NCI-H2227 treated with DMSO at 0.1 percent for 48 hours (cell line): ENCODE results near the gene PTPRQ.
"Not testable (repeated sequence)": the region's sequence is repeated elsewhere in the genome, so short reads cannot be mapped to it uniquely, and the experiment has no call there.

Experiments
- DNase-seq: peaks from one replicate; lab custom pipeline; 2025; lab: John Stamatoyannopoulos, UW

Gene PTPRQ

GRCh38 chr12:80472911-80473500, 29.0 kb downstream of the PTPRQ start:
- DNase-seq = peak; percentile 53

DNA sequence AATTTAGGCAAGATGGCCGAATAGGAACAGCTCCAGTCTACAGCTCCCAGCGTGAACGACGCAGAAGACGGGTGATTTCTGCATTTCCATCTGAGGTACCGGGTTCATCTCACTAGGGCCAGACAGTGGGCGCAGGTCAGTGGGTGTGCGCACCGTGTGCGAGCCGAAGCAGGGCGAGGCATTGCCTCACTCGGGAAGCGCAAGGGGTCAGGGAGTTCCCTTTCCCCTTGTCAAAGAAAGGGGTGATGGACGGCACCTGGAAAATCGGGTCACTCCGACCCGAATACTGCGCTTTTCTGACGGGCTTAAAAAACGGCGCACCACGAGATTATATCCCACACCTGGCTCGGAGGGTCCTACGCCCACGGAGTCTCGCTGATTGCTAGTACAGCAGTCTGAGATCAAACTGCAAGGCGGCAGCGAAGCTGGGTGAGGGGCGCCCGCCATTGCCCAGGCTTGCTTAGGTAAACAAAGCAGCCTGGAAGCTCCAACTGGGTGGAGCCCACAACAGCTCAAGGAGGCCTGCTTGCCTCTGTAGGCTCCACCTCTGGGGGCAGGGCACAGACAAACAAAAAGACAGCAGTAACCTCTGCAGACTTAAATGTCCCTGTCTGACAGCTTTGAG, 33.6 kb downstream of the PTPRQ start:
- DNase-seq = not testable (repeated sequence)

DNA sequence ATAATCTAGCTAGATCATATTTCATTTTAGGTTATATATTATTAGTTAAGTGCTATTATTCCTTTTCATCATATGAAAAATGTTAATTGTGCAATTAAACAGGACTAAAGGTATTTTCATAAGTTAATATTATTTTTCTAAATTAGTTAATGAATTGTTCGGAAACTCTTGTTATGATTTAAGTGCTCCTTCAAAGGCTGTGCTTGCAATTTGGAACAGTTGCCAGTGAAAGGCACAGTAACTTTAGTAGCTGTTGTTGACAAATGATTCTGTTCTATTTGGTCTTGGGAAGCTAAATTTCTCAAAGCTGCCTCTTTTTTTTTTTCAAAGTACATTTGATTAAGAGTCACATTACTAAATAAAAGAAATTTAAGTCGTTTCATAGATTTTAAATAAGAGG, 40.7 kb downstream of the PTPRQ start:
- DNase-seq = no peak

DNA sequence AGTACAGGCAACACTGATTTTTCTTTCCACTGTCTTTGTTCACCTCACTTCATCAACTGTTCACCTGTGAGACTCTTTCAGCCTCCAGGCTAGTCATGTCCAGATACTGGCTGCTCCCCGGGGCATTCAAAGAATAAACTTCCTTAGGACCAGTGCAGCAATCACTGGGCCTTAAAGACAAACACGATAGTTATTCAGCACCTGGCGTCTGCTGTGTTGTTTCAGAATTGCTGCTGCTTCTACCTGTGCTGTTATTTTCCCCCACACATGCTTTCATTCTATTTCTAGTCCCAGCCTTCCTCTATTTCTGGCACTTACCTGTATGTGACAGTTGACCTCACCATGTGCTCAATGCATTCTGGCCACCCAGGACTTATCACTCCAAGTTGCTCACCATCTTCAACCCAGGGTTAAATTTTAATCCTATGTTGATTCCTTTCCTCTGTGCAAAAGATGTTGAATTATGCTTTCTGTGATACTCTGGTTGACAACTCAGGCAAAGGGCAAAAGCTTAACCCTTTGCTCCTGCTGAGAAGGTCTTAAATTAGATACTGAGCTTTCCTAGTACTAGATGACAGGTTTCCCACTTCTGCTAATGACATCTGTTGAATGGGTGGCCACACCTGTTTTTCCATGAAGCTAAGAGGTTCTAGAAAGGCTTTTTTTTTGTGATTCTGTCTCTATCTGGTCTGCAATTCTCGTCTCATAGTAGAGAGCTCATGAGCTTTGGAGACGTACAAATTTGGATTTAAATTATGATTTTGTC, 41.4 kb downstream of the PTPRQ start:
- DNase-seq = no peak

GRCh38 chr12:80490329-80490728, 46.3 kb downstream of the PTPRQ start:
- no peak for DNase-seq

DNA sequence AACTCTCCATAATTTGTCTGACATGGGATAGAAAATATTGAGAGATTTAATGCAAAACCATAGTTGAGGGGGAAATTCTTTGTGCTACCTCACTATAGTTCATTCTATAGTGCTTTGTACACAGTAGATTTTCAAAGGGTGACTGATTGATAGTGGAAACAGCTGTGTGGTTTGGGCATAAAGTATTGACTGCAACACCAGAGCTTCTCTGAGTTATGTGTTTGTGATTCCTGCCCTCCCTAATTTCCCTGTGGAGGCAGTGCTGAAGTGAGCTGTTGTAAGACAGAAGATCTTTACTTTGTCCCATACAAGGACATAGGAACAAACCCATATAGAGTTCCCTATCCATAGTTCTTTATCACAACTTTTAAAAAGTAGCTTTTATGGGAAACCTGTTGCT, 47.1 kb downstream of the PTPRQ start:
- DNase-seq = no peak

GRCh38 chr12:80493466-80493865, 49.4 kb downstream of the PTPRQ start:
- DNase-seq = no peak

- no peak for DNase-seq
Measured at GRCh38 chr12:80494836-80495235, 50.8 kb downstream of the PTPRQ start.

DNA sequence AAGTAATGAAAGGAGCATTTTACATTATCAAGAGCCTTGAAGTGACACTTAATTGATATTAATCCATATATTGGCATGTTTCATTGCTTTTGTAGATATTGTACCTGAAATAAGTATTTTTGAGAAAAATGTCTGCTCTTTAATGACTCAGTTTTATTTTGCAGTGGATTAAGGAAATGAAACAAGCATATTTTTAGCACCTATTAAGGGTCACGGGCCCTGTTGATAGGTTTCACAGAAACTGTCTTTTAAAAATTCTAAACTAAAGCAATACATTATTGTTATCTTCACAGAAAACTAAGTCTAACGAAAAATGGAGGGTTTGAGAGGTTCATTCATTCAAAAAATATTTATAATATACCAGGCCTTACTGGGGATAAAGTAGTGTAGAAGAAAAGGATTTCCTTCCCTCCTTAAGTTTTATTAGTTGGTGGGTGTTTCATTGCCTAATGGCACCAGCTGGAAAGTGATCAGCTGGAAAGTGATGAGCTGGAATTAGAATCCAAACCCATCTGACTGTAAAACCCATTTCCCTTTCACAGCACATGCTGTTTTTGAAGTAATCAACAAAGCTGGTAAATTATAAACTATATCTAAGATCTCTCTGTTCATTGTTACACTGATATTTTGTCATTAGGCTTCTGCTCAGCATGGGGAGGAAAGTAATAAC, 54.2 kb downstream of the PTPRQ start:
- DNase-seq = no peak

GRCh38 chr12:80504389-80505163, 60.5 kb downstream of the PTPRQ start:
- no peak for DNase-seq

DNA sequence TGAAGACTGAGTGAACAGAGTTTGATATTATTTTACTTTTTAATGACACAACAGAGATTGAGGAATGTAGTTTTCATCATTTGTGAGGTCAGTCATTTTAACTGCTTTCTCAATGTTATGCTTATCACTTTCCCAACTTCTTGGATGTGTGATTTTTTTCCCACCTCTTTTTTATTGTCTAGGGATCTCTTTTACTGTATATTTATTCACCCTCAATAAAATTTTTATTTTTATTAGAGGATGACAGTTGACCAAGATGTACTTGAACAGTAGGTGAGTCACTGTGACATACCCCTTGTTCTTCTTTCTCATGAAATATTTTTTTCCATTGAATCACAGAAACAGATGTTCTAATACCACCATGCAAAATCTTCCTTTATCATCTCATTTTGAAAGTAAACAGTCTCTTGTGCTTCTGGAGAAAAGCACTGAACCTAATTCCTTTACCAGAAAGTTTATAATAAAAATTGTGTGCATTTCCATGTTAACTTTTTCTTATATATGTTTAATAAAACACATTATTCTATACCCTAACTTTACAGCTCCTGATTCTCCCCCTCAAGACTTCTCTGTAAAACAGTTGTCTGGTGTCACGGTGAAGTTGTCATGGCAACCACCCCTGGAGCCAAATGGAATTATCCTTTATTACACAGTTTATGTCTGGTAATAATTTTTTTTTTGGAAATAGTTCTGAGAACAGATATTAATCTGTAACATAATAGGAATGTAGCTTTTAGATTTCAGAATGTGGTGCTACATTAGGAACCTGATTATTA, 65.9 kb downstream of the PTPRQ start:
- no peak for DNase-seq

DNA sequence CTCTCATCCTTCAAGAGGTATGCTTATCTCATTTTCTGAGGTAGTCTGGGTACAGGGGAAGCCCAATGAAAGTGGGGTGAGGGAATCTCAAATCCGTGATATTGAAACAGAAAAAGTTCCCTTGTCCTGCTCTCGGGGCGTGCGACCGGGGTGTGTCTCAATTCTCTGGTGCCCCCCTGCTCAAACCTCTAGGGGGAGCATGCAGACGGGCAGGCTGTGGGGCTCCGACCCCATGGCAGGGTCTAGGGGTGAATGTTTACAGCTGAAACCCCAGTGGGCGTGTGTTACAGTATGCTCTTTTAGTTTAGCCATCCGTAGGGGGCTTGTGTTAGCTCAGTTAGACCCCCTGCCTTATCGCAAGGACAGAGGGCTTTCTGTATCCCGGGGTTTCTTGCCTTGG, 68.7 kb downstream of the PTPRQ start:
- no peak for DNase-seq

DNA sequence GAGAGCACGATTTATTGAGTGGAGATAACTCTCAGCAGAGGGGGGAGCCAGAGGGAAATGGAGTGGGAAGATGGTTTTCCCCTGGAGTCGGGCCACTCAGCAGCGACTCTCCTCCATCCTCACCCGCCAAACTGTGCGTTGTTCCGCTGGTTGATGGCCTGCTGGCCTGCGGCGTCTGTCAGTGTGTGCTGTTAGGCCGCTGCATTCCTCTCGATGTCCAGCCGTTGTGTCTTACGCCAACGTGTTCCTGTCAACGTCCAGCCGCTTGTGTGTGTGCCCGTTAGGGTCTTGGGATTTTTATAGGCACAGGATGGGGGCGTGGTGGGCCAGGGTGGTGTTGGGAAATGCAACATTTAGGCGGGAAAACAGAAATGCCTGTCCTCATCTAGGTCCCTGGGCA, 69.2 kb downstream of the PTPRQ start:
- DNase-seq = no peak

- DNase-seq = no peak
Measured at GRCh38 chr12:80517655-80518054, 73.6 kb downstream of the PTPRQ start.

DNA sequence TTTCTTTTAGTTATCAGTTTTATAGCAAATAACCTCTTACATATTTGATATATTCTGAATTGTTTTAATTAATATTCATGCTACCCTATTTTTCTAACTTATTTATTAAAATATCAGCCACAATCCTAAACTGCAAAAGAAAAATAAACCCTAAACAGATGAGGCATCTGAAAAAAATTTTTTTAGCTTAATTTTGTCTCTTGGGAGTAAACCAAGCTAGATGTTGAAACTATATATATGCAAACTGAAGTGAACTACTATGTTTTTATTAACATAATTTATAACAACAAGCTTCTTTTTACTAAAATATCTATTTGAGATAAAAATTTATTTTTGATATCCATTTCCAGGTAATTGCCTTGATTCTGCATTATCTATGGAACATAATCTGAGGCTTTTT, 87.6 kb downstream of the PTPRQ start:
- DNase-seq = no peak

GRCh38 chr12:80539029-80539428, 95.0 kb downstream of the PTPRQ start:
- DNase-seq = no peak

- DNase-seq = no peak
Measured at GRCh38 chr12:80549298-80549697, 105.3 kb downstream of the PTPRQ start.

DNA sequence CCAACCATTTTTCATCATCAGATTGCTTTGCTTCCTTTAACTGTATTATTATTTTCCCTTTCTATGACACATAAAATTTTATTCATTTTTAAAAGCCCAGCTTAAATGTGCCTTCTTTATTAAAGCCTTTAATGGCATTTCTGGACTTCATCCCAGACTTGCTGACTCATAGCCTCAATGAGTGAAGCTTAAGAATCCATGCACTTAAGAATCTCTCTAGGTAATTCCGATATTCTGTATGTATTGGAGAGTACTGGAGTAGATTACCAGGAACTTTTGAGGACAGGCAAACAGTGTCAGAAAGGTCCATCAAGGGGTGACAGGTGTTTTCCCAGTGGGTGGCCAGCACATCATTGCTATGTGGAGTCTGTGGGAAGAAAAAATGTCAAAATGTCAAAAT, 107.9 kb downstream of the PTPRQ start:
- peak; percentile 16 for DNase-seq

GRCh38 chr12:80553316-80553715, 109.3 kb downstream of the PTPRQ start:
- no peak for DNase-seq

DNA sequence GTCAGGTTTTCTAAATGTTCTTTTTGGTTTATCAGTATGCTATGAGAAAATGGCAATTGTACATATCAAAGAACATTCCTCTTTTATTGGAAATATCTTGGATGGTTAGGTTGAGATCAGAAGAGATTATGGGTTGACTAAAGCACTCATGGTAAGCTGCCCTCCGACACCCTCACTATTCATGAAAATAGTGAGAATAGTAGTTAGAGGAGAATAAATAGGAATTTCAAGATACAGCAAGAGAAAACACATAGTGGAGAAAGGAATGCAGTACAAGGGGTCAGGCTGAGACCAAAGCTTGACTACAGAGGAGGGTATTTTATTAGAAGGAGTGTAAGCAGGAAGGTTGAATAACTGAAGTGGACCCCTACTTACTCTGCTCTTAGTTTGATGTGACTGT, 112.5 kb downstream of the PTPRQ start:
- DNase-seq = no peak

DNA sequence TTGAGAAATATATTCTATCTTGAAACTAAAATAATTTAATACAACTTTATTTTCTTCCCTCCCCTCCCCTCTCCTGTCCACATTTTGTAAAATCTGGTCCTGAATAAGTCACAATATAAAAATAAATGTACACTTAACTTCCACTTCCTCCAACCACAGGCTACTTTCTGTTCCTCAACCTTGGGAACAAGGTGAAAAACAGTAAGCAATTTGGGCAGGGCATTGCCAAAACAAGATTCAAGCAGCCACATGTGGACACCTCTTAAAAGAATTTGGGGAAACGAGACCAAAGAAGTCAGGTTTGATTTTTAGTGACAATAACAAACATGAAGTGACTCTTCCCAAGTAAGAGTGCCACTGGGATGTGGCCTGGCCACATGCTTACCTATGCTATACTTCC, 115.7 kb downstream of the PTPRQ start:
- no peak for DNase-seq
